Measurements from ENCODE around the gene CAPN8.

The CAPN8 gene

DNA sequence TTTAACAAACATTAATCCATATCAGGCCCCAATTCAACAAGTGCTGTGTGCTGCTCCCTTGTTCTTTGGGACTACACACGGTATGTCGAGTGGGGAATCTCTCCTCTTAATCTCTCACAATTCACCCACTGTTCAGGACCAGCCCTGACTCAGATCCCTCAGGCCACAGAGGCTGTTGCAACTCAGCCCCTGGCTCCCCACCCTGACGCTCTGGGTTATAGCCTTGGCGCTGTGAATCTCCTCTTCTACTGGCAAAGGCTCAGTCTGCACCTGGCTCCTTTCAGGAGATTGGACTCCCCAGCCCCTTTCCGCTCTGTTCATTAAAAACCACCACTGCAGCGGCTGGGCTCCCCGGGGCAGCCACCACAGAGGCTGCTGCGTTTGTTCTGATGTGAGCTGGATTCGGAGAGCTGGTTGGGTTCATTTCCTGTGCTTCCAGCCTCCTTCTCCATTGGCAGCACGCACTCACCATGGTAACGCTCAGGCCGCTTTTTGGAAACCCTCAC lies 13.0 kb downstream of the CAPN8 start:
- no peak for DNase-seq

DNA sequence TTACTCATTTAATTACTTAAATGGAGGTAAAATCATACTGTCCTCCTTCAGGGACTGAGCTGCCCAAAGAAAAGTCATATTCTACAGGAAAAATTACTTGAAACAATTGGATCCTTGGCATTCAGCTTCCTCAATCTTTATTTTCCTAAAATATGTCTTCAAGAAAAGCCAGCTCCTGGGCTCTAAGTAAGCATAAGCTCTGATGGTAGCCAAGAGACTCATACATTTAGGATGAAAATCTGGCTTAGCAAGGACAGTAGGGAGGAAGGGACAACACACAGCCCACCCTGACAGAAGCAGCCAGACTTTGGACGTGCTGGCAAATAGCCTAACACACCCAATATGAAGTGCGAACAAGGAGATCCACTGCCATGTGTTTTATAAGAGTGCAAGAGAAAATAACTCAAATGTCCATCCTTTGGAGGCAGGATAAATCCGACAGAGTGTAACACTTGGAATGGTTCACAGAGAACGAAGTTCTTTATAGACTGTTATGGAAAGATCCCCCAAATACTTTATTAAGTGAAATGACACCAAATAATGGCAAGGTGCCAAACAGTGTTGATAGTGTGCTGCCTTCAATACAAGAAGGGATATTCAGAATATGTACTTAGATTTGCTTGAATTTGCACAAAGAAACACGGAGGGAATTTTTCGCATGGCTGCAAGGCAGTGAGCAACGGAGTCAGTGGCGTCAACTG lies 14.1 kb downstream of the CAPN8 start:
- DNase-seq, result no peak

DNA sequence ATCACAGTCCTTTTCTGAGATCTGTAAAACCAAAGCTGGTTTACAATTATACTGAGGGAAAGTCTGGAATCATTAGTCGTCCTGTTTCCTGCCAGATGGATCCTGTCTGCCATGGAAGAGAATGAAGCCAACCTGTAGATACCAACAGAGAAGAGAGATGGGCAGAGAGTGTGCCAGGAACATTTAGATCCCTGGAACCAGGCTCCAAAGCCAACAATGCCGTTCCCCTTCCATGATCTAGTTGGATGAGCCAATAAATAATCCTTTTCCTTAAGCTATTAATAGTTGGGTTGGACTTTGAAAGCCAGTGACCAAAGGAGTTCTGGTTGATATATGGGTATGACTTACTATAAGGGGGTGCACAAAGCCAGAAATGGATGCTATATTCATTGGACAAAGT lies 15.0 kb downstream of the CAPN8 start:
- no peak for DNase-seq

DNA sequence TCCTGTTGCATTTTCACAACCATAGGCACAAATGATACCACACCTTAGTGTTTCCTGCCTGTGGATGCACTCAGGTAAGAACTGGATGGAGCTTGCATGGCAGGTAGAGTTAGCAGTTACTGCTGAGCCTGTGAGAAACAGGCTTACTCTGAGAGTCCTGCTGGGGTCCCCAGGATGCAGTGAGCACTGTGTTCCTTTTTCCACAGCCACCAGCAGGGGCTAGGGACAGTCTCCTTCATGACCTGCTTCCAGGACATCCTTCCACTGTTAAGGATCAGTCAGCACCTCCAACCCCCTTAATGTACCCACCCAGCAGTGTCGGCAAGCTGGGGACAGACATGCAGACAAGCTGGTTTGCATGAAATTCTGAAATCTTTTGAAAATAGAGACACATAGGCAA lies 16.3 kb downstream of the CAPN8 start:
- DNase-seq, result no peak

DNA sequence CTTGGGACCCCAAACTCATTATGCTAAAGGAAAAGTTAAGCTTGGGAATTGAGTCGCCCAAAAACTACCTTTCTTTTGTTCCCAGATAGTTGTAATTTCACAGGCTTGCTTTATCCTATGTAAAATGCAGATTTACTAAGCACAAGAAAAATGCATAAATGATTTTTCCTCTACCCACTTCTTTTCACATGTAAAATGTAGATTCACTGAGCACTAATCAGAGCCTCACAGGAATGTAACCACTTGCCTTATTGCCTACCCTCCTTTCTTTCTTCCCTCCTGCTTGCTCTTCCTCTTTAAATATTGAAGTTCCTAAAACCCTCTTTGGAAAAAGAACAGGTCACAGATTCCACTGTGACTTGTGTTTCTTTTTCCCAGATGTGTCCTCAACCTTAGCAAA lies 18.3 kb downstream of the CAPN8 start:
- DNase-seq, result no peak

DNA sequence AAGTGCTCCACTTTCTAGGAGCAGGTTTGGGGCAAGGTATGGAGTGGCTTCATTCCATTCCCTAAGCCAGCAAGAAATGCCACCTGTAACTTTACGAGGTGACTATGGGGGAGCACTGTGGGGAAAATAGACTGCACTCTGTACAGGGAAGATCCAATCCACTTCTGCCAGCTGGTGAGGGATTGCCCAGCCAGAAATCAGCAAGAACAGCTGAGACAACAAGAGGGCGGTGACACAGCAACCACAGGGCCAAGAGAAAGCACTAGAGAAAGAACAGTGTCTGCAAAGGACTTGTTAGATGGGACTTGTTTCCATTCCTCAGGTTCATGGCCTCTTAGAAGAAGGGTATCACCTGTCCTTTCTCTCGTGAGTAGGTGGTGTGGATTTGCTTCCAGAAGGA lies 19.6 kb downstream of the CAPN8 start:
- no peak for DNase-seq

DNA sequence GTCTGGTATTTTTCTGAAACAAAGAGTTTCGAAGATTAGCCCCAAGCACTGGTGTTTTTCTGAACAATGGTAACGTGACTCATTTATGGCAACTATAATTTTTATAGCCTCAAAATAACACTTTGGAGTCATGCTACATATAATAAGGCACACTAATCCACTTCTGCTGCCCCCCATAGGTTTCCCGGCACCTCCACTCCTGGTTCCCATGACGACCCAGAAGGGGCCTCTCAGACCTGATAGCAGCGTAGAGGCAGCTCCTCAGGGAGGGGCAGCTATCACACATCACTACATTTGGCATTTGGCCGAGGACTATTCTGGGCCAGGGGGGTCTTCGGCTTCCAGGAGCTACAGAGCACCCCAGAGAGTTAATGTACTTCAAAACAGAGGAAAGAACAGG lies 23.3 kb downstream of the CAPN8 start:
- DNase-seq, result no peak

DNA sequence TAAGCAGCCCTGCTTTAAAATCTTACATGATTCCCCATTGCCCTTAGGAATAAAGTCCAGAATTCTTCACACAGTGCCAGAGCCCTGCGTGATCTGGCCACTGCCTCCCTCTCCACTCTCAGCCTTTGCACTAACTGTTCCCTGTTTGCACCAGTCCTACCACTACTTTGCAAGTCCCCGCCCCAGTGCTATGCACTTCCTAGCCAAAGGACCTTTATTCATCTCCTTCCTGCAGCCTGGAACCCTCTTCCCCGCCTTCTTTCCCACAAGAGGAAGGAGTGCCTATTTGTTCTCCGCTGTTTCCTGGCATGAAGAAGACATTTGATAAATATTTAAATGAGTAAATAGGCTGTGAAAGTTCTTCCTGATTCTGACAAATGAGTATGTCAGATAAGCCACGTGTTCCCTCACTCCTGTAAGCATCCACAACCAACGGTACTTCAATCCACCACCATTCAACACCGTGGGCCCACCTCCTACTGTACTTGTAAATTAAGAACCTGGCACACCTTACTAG lies 23.9 kb downstream of the CAPN8 start:
- no peak for DNase-seq

DNA sequence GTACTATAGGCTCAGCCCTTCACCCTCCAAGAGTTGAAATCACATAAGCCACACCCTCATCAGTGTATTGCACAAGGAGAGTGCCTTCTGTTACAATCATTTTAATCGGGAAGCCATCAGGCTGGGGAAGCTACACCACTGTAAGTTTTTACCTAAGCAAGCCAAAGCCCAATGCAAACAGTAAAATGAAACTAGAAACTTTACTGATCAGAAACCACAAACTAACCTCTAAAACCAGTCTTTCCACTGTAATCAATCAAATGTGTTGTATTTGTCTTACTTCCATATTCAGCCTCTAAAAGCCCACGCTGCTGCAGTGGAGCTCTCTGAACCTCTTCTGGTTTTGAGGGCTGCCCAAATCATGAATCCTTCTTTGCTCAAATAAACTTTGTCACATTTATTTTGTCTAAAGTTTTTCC lies 26.2 kb downstream of the CAPN8 start:
- DNase-seq, result no peak

DNA sequence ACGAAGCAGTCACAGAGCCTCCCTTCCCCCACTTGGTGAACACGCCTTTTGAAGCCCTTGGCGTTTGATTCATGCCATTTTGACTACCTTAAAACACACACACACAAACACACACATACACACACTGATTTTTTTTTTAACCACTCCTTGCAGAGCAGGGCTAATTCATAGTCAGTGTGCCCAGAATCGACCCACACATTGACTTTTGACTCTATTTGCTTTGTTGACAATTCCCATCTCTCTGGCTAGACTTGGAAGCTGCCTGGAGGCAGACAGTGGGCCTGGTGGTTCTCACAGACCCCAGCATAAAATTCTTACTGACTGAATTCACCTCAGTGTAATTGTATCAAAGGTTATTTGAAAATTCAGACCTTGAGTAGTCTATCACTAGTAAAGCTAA lies 30.3 kb downstream of the CAPN8 start:
- no peak for DNase-seq

DNA sequence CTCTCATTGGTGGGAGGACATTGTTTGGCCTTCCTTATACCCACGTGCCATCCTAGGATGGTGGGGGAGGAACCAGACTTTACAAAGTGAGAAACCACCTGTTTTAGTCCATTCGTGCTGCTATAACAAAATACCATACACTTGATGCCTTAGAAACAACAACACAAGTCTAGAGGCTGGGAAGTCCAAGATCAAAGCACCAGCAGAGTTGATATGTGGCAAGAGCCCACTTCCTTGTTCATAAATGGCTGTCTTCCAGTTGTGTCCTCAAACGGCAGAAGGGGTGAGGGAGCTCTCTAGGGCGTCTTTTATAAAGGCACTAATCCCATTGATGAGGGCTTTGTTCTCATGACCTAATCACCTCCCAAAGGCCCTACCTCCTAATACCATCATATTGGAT lies 31.1 kb downstream of the CAPN8 start:
- DNase-seq, result no peak

DNA sequence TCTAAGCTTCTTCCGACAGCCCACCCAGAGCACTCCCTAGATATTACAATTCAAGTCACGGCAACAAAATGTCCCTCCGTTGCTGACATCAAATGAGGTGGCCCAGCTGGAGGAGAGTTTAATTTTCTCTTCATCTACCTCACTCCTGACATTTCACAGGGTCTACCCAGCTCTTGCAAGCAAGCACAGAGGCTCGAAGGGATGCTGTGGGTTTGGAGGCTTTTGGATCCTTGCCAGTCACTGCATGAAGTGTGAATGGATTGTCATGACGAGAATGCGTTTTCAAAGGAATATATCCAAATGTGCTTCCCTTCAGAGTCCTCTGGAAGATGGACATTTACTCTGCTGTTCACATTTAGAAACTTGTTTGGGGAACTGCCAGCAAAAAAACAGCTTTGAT lies 33.5 kb downstream of the CAPN8 start:
- no peak for DNase-seq

DNA sequence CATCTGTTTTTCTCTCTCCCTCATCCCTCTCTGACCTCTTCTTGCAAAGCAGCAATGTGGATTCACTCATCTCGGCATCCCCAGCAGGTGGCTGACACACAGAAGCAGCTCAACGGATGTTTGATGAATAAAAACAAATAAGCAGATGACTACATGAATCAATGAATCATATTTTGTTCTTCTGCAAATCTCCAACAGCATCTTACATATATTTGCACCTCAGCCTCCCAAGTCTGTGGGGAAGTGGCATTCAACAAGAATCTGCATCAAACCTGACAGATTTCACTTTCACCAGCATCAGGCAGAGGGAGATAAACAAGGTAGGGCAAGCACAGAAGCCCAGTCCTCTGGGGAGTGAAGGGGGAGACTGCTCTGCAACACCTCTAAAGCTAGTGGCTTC lies 34.0 kb downstream of the CAPN8 start:
- DNase-seq, result no peak

DNA sequence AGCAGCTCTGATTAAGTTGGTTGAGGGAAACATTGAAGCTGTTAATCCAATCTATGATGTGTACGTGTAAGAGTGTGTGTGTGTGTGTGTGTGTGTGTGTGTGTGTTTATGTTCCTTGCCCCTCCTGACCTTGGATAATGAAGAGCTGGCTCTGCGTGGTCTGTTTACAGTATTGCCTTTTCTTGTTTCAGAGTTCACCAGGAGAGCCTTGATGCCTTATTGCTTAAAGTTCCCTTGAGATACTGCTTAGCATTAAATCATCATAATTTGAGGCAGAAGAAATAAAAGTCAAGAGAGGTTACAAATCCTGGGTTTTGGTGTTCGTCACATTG lies 36.4 kb downstream of the CAPN8 start:
- DNase-seq, result no peak

DNA sequence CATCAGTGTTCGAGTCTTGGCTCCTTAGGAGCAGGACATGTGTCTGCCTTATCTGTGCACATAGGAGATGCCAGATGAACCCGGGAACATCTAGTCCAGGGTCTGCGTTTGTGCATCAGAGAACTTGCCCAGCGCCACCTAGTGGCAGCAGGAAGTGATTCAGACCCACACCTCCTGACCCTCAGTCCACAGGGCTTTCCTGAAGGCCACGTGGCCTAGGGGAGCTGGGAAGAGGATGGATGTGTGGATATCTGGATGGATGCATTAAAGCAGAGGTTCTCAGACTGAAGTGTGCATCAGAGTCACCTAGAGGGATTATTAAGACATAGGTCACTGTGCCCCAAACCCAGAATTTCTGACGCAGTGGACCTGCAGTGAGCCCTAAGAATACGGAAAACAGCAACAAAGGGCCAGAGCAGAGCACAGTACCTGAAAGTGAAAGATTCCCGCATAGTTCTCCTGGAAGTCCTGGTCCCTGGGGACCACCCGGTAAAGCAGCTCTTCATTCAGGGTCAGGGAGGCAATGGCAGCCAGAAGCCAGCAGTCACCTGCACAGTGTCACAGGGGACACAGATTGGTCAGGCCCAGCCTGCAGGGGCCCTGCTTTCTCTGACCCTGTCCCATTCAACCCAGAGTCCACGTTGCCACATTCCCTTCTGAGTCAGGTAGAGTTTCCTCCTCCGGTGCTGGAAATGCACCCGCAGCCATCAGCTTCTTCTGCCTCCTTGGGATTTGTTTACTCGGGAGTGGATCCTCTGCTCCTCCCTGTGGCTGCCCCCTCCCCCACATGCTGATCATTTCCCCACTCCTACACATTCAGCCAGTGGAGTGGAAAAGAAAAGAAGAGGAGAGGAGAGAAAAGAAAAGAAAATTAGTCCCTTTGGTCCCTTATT lies 37.0 kb downstream of the CAPN8 start:
- peak; percentile 7 for DNase-seq

DNA sequence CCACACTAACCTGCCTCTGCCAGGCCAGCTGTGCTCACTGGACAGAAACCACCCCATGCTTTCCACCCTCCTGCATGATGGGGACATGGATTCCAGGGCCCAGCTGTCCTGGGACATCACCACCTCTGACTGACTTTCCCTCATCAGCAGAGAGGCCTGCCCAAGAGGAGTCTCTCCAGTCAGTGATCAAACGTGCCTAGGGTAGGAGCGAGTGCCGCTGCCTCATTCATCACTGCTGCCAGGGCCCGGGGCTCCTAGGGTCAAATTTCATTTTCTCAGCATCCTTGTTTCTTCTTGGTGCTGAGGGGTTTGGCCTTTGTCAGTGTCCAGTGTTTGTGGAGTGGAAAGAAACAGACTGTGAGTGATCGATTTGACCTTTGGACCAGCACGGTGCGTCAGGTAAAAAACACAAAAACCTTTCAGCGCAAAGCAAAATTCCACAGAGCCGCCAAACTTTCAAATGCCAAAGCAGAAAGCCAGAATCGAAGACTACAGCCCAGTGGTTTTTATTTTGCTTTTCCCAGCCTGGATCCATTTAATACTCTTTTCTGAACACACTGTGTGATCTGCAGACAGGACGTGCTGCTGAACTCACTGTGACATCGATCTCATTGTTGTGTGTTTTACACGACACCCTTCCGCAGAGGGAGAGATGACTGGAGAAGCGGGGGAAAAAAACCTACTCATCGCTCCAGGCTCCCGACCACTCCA lies 43.2 kb downstream of the CAPN8 start:
- no peak for DNase-seq

DNA sequence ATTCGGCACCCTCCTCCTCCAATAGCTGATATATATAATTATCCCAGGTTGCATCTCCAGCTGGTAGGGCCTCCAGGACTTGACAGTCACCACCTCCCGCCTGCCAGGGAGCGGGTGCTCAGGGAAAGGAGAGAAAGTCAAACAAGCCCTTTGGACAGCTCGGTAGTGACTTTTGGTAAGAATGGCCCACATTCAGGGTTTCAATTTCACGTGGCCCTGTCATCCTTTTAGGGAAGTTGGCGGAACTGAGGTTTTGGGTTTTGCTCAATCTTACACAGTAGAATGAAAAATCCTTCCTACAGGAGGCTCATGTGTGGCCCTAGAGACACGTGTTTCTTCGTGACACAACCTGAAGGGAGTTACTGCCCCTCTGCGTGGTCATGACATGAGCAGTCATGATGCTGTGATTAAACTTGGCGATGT lies 44.2 kb downstream of the CAPN8 start:
- DNase-seq, result no peak

DNA sequence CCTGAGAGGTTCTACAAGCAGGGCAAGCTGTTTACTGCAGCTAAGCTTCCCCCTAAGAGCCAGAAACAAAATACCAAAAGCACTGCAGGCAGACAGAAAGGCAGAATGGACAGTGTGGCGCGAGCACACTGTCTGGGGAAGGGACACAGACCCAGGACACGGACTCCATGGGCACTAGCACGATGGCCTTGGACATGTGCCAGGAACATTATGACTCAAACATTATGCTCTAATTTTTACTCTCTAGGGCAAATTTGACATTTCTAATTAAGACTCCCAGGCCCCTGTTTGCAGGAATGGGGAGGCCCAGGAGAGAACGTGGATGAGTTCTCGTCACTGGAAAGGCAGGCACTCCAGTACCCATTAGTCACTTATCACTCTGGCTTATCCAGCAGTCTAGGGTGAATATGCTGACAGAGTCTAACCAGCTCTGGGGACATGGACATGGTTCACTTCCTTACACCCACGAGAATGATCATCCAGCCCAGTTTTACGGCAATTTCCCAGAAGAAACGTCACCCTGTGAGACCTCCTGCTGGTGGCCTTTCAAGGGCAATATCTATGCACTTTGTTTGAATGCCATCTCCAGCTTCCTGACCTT lies 45.1 kb downstream of the CAPN8 start:
- DNase-seq, result no peak

DNA sequence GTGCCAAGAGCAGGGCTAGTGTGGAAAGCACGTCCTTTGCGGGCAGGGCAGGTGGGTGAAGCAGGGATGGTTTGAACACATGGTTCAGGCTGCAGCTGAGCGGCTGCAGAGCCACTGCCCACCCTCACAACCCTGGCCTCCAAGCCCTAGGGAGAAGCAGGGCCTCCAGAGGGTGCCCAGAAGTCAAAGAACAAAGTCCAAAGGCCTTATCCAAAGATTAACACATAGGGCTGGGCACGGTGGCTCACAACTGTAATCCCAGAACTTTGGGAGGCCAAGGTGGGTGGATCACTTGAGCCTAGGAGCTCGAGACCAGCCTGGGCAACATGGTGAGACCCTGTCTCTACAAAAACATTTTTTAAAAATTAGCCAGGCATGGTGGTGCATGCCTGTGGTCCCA lies 46.8 kb downstream of the CAPN8 start:
- DNase-seq, result no peak

DNA sequence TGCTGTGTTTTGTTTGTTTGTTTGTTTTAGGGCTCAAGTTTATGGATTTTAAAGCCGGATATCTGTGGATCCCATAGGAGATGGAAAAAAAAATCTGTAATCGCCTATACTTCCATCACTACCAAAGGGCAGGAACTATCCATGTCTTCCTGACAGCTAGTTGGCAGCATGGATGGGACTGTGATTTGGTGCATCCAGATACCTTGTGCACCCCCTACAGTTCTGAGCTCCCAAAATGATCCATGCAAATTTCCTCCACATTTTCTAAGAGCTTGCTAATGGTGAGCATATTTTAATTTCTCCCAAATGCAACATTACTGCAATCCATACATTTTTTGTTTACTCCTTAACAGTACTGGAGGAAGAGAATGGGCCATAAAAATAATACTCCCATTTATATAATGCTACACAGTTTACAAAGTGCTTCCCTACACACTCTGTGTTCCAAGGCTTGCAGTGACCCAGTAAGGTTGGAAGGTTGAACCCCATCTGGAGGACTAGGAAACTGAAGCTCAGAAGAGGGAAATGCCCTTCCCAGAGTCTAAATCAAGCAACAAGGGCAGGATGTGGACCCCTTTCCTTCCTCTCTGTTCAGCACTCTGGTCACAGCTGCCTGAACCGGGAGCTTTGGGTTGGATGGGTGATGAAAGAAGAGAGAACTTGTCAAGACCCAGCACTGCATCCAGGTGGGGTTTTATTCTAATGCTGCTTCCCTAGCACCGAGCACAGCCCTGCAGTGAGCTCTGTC lies 48.0 kb downstream of the CAPN8 start:
- DNase-seq, result no peak

DNA sequence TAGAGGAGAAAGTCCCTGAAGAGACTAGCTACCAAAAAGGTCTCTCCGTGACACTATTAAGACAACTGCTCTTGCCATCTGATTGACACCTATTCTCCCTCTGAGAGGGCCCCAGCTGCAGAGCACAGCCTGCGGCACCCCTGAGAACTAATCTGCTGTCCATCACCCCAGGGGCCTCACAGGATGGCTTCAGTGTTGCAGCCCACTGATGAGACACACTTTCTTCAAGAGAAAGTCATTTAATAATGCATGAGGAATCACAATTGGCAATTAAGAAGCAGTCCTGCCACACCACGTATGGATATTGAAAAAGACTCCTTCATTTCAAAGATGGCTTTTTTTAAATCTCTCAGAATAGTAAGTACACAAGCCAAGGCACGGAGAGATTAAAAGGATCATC lies 48.9 kb downstream of the CAPN8 start:
- DNase-seq, result no peak

DNA sequence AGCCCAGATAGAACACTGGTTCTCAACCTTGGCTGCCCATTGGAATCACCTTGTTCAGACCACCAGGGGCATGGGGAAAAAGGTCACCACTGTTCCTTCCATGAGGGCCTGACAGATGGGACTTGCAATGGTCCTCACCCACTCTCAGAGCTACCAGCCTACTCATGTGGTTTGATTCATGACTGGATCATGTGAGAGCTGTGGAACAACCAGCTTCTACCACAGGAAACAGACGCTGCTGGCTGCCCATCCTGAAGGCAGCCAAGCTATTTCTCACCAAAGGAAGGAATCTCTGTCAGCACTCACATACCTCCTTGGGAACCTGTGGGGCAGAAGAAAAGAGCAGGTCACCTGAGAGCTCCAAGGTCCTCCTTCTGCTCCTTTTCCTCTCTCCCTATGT lies 53.6 kb downstream of the CAPN8 start:
- no peak for DNase-seq

Data from CD4-positive, alpha-beta T cell treated with Interleukin-4 for 4 hours (primary cell).